Endothelial cell of umbilical vein (primary cell): ENCODE results near the gene API5. TPM values are rescaled to one million over a fixed set of nuclear protein-coding genes. Genes with fewer than 3 reads are reported as not detected.

Experiments
- BruUV-seq: library from RNA; stranded (reverse); fragments of 400-500 nt; replicated peaks from 2 replicates; lab custom pipeline; 2021; lab: Mats Ljungman, UMichigan
- CTCF ChIA-PET: fragments of 300-600, 350-600 bp; sonication (Branson Sonifier 250); formaldehyde crosslinking; loops from one replicate; lab custom pipeline; 2021; ENCODE audit warnings: antibody characterized with exemption, inconsistent platforms; lab: Charles Lee
- POLR2A ChIA-PET: fragments of 300-600, 350-600 bp; sonication (Branson Sonifier 250); formaldehyde crosslinking; loops from one replicate; lab custom pipeline; 2021; ENCODE audit warnings: antibody characterized with exemption, inconsistent platforms; lab: Charles Lee
- DNase-seq: peaks from one replicate; pipeline ENCODE4 v3.0.0-alpha.2; 2011; ENCODE audit warnings: low read depth, low spot score
- FAIRE-seq: peaks from 2 replicates; lab custom pipeline; 2011; peaks lifted over from hg19 to GRCh38; lab: Jason Lieb, UNC
- H2AFZ ChIP-seq: 2 replicates; pipeline ENCODE4 v1.6.0; 2012; ENCODE audit warnings: low read depth, low read length, control low read depth, inconsistent platforms
- H3K27ac ChIP-seq: 2 replicates; pipeline ENCODE4 v1.5.1; 2011; ENCODE audit warnings: low read depth, mild to moderate bottlenecking, control low read depth, low read length, moderate library complexity; ENCODE audit not compliant: insufficient read depth
- H3K27me3 ChIP-seq, 2 experiments: 2 replicates each; pipeline versions ENCODE4 v1.6.0 to v1.6.1; 2011; ENCODE audit warnings: low read length in 2 of 2, mixed read lengths in 1 of 2; ENCODE audit not compliant: control insufficient read depth in 2 of 2, insufficient read depth in 2 of 2
- H3K36me3 ChIP-seq, 2 experiments: 2 replicates in 1 of 2; 3 replicates in 1 of 2; pipeline ENCODE4 v1.5.1; 2011; ENCODE audit warnings: low read length in 2 of 2, mild to moderate bottlenecking in 1 of 2, moderate library complexity in 1 of 2; ENCODE audit not compliant: control insufficient read depth in 2 of 2, insufficient read depth in 2 of 2; ENCODE audit errors: extremely low read depth in 1 of 2
- H3K4me1 ChIP-seq: 3 replicates; pipeline ENCODE4 v1.5.1; 2011; ENCODE audit warnings: mild to moderate bottlenecking, low read length; ENCODE audit not compliant: control insufficient read depth, insufficient read depth; ENCODE audit errors: extremely low read depth
- H3K4me2 ChIP-seq: 2 replicates; pipeline ENCODE4 v1.6.1; 2011; ENCODE audit warnings: low read length, control low read depth, mixed read lengths; ENCODE audit not compliant: insufficient read depth
- H3K4me3 ChIP-seq, 3 experiments: fragments of 200-600 bp in 1 of 3; sonication (generic), shearing (Covaris generic) in 1 of 3; replicated peaks in 1 of 3; 2 replicates each; pipeline ENCODE4 v1.5.1; 2011 to 2016; ENCODE audit warnings: control low read depth in 3 of 3, low read length in 3 of 3, mild to moderate bottlenecking in 2 of 3, inconsistent platforms in 1 of 3, low read depth in 1 of 3, moderate library complexity in 1 of 3; ENCODE audit not compliant: insufficient read depth in 1 of 3
- H3K79me2 ChIP-seq: 2 replicates; pipeline ENCODE4 v1.6.0; 2012; ENCODE audit warnings: low read length, inconsistent platforms; ENCODE audit not compliant: control insufficient read depth, insufficient read depth
- H3K9ac ChIP-seq: replicated peaks from 2 replicates; pipeline ENCODE3; 2011; ENCODE audit warnings: low read length, control low read depth; ENCODE audit not compliant: insufficient read depth; ENCODE audit errors: extremely low read depth
- H3K9me1 ChIP-seq: replicated peaks from 3 replicates; pipeline ENCODE4 v1.6.0; 2011; ENCODE audit warnings: mild to moderate bottlenecking, low read length; ENCODE audit not compliant: control insufficient read depth, insufficient read depth; ENCODE audit errors: extremely low read depth
- H3K9me3 ChIP-seq: replicated peaks from 2 replicates; pipeline ENCODE4 v1.5.1; 2012; ENCODE audit warnings: low read length, inconsistent platforms; ENCODE audit not compliant: control insufficient read depth, insufficient read depth
- H4K20me1 ChIP-seq: replicated peaks from 2 replicates; pipeline ENCODE3; 2011; ENCODE audit warnings: mild to moderate bottlenecking, low read length; ENCODE audit not compliant: control insufficient read depth, insufficient read depth; ENCODE audit errors: extremely low read depth
- CTCF ChIP-seq, 2 donors: IDR thresholded peaks; 1 replicate in 1 of 2; 2 replicates in 1 of 2; pipeline ENCODE4 v1.5.1; 2011; ENCODE audit warnings: low read length in 2 of 2, mild to moderate bottlenecking in 2 of 2, moderate library complexity in 2 of 2, control low read depth in 1 of 2, inconsistent platforms in 1 of 2, low read depth in 1 of 2; ENCODE audit not compliant: insufficient read depth in 1 of 2; ENCODE audit errors: extremely low read depth in 1 of 2
- EZH2 ChIP-seq: IDR thresholded peaks from 2 replicates; pipeline ENCODE4 v1.6.1; 2012; ENCODE audit warnings: borderline replicate concordance, low read depth, mild to moderate bottlenecking, moderate library complexity, low read length, inconsistent platforms; ENCODE audit not compliant: severe bottlenecking
- FOS ChIP-seq: IDR thresholded peaks from 2 replicates; pipeline ENCODE4 v1.6.1; 2011; ENCODE audit warnings: mild to moderate bottlenecking, low read length, moderate library complexity, borderline replicate concordance; ENCODE audit not compliant: insufficient read depth
- GATA2 ChIP-seq: IDR thresholded peaks from 2 replicates; pipeline ENCODE4 v1.7.0; 2011; ENCODE audit warnings: low read depth, mild to moderate bottlenecking, moderate library complexity, mixed read lengths, low read length; ENCODE audit not compliant: insufficient read length, insufficient read depth
- JUN ChIP-seq: IDR thresholded peaks from 2 replicates; pipeline ENCODE4 v1.6.1; 2011; ENCODE audit warnings: borderline replicate concordance, low read depth; ENCODE audit not compliant: insufficient read length, insufficient read depth
- MAX ChIP-seq: IDR thresholded peaks from 2 replicates; pipeline ENCODE4 v1.6.1; 2011; ENCODE audit not compliant: insufficient read depth, insufficient read length
- MYC ChIP-seq: IDR thresholded peaks from one replicate; pipeline ENCODE4 v1.6.1; 2011; ENCODE audit warnings: mild to moderate bottlenecking, low read depth, low read length
- POLR2A ChIP-seq: IDR thresholded peaks from 2 replicates; pipeline ENCODE4 v1.6.1; 2012; ENCODE audit warnings: low read depth, mild to moderate bottlenecking, control low read depth, low read length
- POLR2AphosphoS5 ChIP-seq: IDR thresholded peaks from 2 replicates; pipeline ENCODE4 v1.6.1; 2012; ENCODE audit warnings: low read depth, mild to moderate bottlenecking, control low read depth, low read length, moderate library complexity; ENCODE audit not compliant: insufficient read depth
- dilution Hi-C: fragments of 300-500 bp; cut with MboI; formaldehyde crosslinking; loops from one replicate; pipeline ENCODE4 v1.15.0; 2019; ENCODE audit warnings: low sequenced_read_pairs; ENCODE audit not compliant: extremely low pct_ligation_motif_present
- intact Hi-C: fragments of 100-400 bp; cut with micrococcal nuclease; formaldehyde crosslinking; loops from one replicate; pipeline ENCODE4 v1.10.0; 2022
- polyA plus RNA-seq, 4 experiments: library from polyadenylated mRNA; depleted of rRNA in 3 of 4; stranded (reverse) in 3 of 4; unstranded in 1 of 4; fragments of >200 nt; gene quantifications; 2 replicates each; pipeline versions ENCODE4 v1.2.1 to v1.2.3, GENCODE V29; 2011 to 2012; ENCODE audit warnings: missing spikeins in 1 of 4
- total RNA-seq: library from RNA; stranded (reverse); gene quantifications from 2 replicates; pipeline ENCODE4 v1.2.3, GENCODE V29; 2021

Gene API5
- total and polyA plus RNA-seq, 2 donors (not counting 3 experiments of a cell fraction or from before 2014, with no cell fraction given), result 26.5 to 103 TPM

GRCh38 chr11:43327987-43328386 lies 16.2 kb downstream of the API5 start:
- Histone ChIP-seq H3K9me1 (no peaks in the 10 kb centered on the region), H3K4me3 (no peak overlapping the region), H3K9me3 (no peaks in the 10 kb centered on the region), H3K9ac (no peak overlapping the region), H4K20me1 (no peaks in the 10 kb centered on the region), H3K4me2 (no peak overlapping the region), H2AFZ (no peak overlapping the region), H3K36me3 (peaks cover 19 to 20% of the 10 kb centered on the region in 2 experiments), H3K27me3 (no peaks in the 10 kb centered on the region), H3K79me2 (no peaks in the 10 kb centered on the region), H3K27ac (peak overlapping the region; percentile 48), H3K4me1 (peaks cover 10% of the 10 kb centered on the region)
- intact Hi-C loops (loop anchor here (2.0 kb wide), 1 partner anchor 91 kb away; no protein-coding TSS in a partner anchor), dilution Hi-C loops (no loop called here)
- FAIRE-seq, result peak; percentile 87
- peak; percentile 97 for DNase-seq
- TF ChIP-seq JUN (peak; percentile 87), CTCF (IDR thresholded peaks at IDR 0.05; ENCODE audit: extremely low read depth in 1 of 2, insufficient read depth in 1 of 2, low read depth in 1 of 2, low read length in 2 of 2) (no peak), POLR2AphosphoS5 (peak; percentile 38), FOS (peak; percentile 91), POLR2A (no peak), GATA2 (peak; percentile 72), EZH2 (no peak), MAX (no peak), MYC (no peak)
- POLR2A ChIA-PET, result no interaction called here
- no TSS peak for BruUV-seq
- CTCF ChIA-PET, result interaction anchor here (0.7 to 2.0 kb wide), 3 partner anchors 13 to 91 kb away, joined by 3 to 11 read pairs (median 4); partner anchors contain the start of gene API5
